OCI-LY7 (cell line): Measurements from ENCODE around the gene BAHCC1. TPM values are rescaled to one million over a fixed set of nuclear protein-coding genes. Genes with fewer than 3 reads are reported as not detected.
A peak's percentile ranks its signal among the peaks of the same experiment; 100 is the strongest.

Source experiments
- BruUV-seq: library from RNA; stranded (reverse); fragments of 400-500 nt; replicated peaks from 2 replicates; lab custom pipeline; 2021; lab: Mats Ljungman, UMichigan
- CTCF ChIA-PET: fragments of 300-600 bp; sonication (Branson Sonifier 250); formaldehyde crosslinking; loops from one replicate; lab custom pipeline; 2022; ENCODE audit warnings: antibody characterized with exemption; ENCODE audit not compliant: unreplicated experiment; lab: Charles Lee
- POLR2A ChIA-PET: fragments of 300-600 bp; sonication (Branson Sonifier 250); formaldehyde crosslinking; loops from one replicate; lab custom pipeline; 2022; ENCODE audit warnings: antibody characterized with exemption; lab: Charles Lee
- DNase-seq: peaks from one replicate; pipeline ENCODE4 v3.0.0-alpha.2; 2015; ENCODE audit warnings: low spot score
- H2AFZ ChIP-seq: fragments of 200-600 bp; sonication (generic), shearing (Covaris generic); 2 replicates; pipeline ENCODE4 v1.6.1; 2014; ENCODE audit warnings: mild to moderate bottlenecking, antibody characterized with exemption, low read length, moderate library complexity
- H3K27ac ChIP-seq: fragments of 200-600 bp; sonication (generic); 2 replicates; pipeline ENCODE4 v1.5.1; 2014; ENCODE audit warnings: mixed run types, low read depth, mild to moderate bottlenecking, moderate library complexity, low read length, inconsistent platforms; ENCODE audit not compliant: poor library complexity, severe bottlenecking
- H3K36me3 ChIP-seq: fragments of 200-600 bp; sonication (generic); 2 replicates; pipeline ENCODE4 v1.6.1; 2014; ENCODE audit warnings: mild to moderate bottlenecking, antibody characterized with exemption, low read length, moderate library complexity, mixed read lengths; ENCODE audit not compliant: insufficient read depth
- H3K4me1 ChIP-seq: fragments of 200-600 bp; sonication (generic); 2 replicates; pipeline ENCODE4 v1.5.1; 2014; ENCODE audit warnings: mild to moderate bottlenecking, low read length; ENCODE audit not compliant: insufficient read depth, poor library complexity, severe bottlenecking
- H3K4me2 ChIP-seq: fragments of 200-600 bp; sonication (generic); 2 replicates; pipeline ENCODE4 v1.6.1; 2014; ENCODE audit warnings: mild to moderate bottlenecking, low read length
- H3K4me3 ChIP-seq: fragments of 200-600 bp; sonication (generic); 2 replicates; pipeline ENCODE4 v1.5.1; 2014; ENCODE audit warnings: mild to moderate bottlenecking, low read depth, low read length; ENCODE audit not compliant: poor library complexity, severe bottlenecking
- H3K79me2 ChIP-seq: fragments of 200-600 bp; sonication (generic); 2 replicates; pipeline ENCODE4 v1.6.1; 2016; ENCODE audit warnings: low read depth, mild to moderate bottlenecking, low read length, moderate library complexity, mixed read lengths; ENCODE audit not compliant: insufficient read depth
- H3K9me2 ChIP-seq: fragments of 200-600 bp; sonication (generic); 2 replicates; pipeline ENCODE4 v1.6.1; 2016; ENCODE audit warnings: mild to moderate bottlenecking, low read length, mixed read lengths; ENCODE audit not compliant: insufficient read depth
- H3K9me3 ChIP-seq: fragments of 200-600 bp; sonication (generic); 2 replicates; pipeline ENCODE4 v1.6.1; 2014; ENCODE audit warnings: mild to moderate bottlenecking, mixed run types, low read length, mixed read lengths
- H4K20me1 ChIP-seq: fragments of 200-600 bp; sonication (generic); 2 replicates; pipeline ENCODE4 v1.6.1; 2014; ENCODE audit warnings: mild to moderate bottlenecking, antibody characterized with exemption, low read length, moderate library complexity, mixed read lengths; ENCODE audit not compliant: insufficient read depth
- EZH2phosphoT487 ChIP-seq: fragments of 200-600 bp; sonication (generic); IDR thresholded peaks from 2 replicates; pipeline ENCODE4 v1.6.1; 2018; ENCODE audit warnings: low read depth, borderline replicate concordance, mild to moderate bottlenecking, mixed run types, antibody characterized with exemption, low read length, moderate library complexity, mixed read lengths
- intact Hi-C: fragments of 100-400 bp; cut with micrococcal nuclease; formaldehyde crosslinking; loops from one replicate; pipeline ENCODE4 v1.10.0; 2022; ENCODE audit not compliant: unreplicated experiment
- total RNA-seq, 2 experiments: library from RNA; depleted of rRNA in 1 of 2; stranded (reverse); fragments of >200 nt in 1 of 2; shearing (Covaris generic) in 1 of 2; gene quantifications; 2 replicates each; pipeline ENCODE4 v1.2.3, GENCODE V29; 2014 to 2022
- TF ChIP-seq, protein P1 (sequence below): fragments of 200-600 bp; sonication (generic); conservative IDR thresholded peaks from 2 replicates; pipeline ENCODE4 v1.5.1; 2014; ENCODE audit warnings: mild to moderate bottlenecking, antibody characterized with exemption, low read length, moderate library complexity, mixed read lengths

Gene BAHCC1
- total RNA-seq, 2 experiments from 2014 or later = 5.2 to 5.5 TPM

- BruUV-seq = no TSS peak
- Histone ChIP-seq H3K4me1 (peaks cover 13% of the 10 kb centered on the region), H3K9me3 (no peaks in the 10 kb centered on the region), H3K79me2 (no peaks in the 10 kb centered on the region), H3K36me3 (peaks cover 4% of the 10 kb centered on the region; the same call in 1 of the 2 replicates), H2AFZ (no peak overlapping the region), H3K27ac (no peak overlapping the region), H3K4me2 (peak overlapping the region; percentile 55; the same call in 1 of the 2 replicates), H4K20me1 (no peaks in the 10 kb centered on the region), H3K4me3 (peak overlapping the region; percentile 58), H3K9me2 (no peaks in the 10 kb centered on the region)
- ChIA-PET POLR2A (no interaction called here), CTCF (no interaction called here)
- no peak for DNase-seq
- intact Hi-C loops = no loop called here
- TF ChIP-seq, protein P1, sequence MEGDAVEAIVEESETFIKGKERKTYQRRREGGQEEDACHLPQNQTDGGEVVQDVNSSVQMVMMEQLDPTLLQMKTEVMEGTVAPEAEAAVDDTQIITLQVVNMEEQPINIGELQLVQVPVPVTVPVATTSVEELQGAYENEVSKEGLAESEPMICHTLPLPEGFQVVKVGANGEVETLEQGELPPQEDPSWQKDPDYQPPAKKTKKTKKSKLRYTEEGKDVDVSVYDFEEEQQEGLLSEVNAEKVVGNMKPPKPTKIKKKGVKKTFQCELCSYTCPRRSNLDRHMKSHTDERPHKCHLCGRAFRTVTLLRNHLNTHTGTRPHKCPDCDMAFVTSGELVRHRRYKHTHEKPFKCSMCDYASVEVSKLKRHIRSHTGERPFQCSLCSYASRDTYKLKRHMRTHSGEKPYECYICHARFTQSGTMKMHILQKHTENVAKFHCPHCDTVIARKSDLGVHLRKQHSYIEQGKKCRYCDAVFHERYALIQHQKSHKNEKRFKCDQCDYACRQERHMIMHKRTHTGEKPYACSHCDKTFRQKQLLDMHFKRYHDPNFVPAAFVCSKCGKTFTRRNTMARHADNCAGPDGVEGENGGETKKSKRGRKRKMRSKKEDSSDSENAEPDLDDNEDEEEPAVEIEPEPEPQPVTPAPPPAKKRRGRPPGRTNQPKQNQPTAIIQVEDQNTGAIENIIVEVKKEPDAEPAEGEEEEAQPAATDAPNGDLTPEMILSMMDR = no peak
- no peak for TF ChIP-seq EZH2phosphoT487
Observed at GRCh38 chr17:81386646-81387099, 8.6 kb upstream of the BAHCC1 start.

GRCh38 chr17:81387100-81388090 is 7.9 kb upstream of the BAHCC1 start:
- intact Hi-C loops = no loop called here

More at GRCh38 chr17:81387100-81388090, 7.9 kb upstream of the BAHCC1 start:
- ChIA-PET CTCF (no interaction called here), POLR2A (no interaction called here)
- 0 out of 2 replicates have a peak, but pooled peaks cover 3% of the 10 kb centered on the region for H4K20me1 ChIP-seq
- peaks cover 4% of the 10 kb centered on the region; the same call in 1 of the 2 replicates for H3K36me3 ChIP-seq
- H3K9me2 ChIP-seq = no peaks in the 10 kb centered on the region
- H3K79me2 ChIP-seq = peaks cover 3% of the 10 kb centered on the region; the same call in 1 of the 2 replicates
- H3K4me2 ChIP-seq = peak overlapping the region; percentile 55; the same call in 1 of the 2 replicates
- no peak for DNase-seq
- no TSS peak for BruUV-seq
- H2AFZ ChIP-seq = no peak overlapping the region
- H3K4me3 ChIP-seq = peak overlapping the region; percentile 58
- TF ChIP-seq, protein P1 = no peak
- no peak for TF ChIP-seq EZH2phosphoT487
- peaks cover 17% of the 10 kb centered on the region for H3K4me1 ChIP-seq
- H3K9me3 ChIP-seq = no peaks in the 10 kb centered on the region
- H3K27ac ChIP-seq = no peak overlapping the region
